ENCODE data around the gene GCFC2.

The GCFC2 gene

DNA sequence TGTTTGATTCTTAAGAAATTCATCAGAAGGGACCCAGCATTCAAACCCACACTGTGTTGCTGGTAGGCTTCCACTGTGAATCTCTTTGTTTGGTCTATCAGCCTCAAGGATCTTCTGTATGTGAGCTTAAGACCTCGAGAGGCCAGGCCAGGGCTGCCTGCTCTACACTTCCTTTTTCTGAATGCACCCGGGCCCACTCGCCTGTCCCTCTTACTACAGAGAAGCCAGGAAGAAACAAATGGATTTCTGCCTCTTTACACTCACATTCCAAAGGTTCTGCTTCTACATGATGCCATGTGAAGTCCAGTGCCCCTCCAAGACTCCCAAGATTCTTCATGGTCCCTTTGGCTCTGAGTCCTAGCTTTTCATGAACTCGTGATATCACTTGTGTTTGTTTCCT, 89.5 kb downstream of the GCFC2 start:
- DNase-seq: no peak

GRCh38 chr2:75619956-75620740, 90.6 kb downstream of the GCFC2 start:
- no peak for DNase-seq

- DNase-seq: no peak
These were observed 93.8 kb downstream of the GCFC2 start for GRCh38 chr2:75616933-75617332.

GRCh38 chr2:75616406-75616805, 94.3 kb downstream of the GCFC2 start:
- no peak for DNase-seq

DNA sequence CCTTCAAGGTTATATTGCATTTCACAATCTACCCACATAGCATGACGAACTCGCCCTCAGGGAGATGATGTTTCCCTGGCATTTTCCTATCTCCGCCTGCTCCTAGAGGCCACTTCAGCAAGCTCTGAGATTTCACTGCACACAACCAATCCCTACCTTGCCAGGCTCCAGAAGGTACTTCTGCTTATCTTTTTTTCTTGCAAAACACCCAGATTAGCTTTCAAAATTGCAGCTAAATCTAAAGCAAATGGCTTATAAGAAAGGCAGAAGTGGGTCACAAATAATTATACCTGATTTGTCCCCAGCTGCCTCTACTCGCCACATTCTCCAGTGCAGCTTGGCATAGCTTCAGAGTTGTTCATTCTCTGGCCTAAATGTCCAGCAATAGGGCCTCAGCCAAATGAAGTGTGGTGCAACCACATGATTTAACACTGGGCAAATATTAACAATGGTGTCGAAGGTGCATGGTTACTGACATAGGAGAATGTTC, 96.5 kb downstream of the GCFC2 start:
- DNase-seq: no peak

GRCh38 chr2:75612862-75613243, 97.9 kb downstream of the GCFC2 start:
- DNase-seq: no peak
